ENCODE data around the gene MTCL3.

Gene MTCL3

DNA sequence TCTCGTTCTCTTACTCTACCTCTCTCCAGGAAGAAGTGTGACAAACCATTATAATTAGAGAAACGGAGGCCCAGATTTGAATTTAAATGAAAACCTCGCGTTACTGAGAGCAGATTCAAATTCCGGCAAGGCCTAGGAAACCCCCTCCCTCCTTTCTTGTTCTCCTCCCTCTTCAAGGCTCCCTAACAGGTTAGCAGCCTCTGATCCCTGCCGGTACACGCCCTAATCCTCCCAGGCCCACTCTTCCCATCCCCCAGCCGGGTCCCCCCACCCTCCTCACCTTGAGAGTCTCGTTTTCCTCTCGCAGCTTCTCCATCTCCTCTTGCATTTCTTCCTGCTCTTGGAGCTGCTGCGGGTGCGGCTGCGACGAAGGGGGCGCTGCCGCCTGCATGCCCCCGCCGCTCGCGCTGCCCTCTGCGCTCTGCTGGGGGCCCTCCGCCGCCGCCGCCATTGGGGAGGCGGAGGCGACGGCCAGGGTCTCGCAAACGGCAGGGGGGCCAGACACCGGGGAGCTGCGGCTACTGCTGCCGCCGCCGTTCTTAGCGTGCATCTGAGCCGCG lies 3.8 kb downstream of the MTCL3 start:
- WGBS: under 1% methylated on average over 38 of the region's 38 CpGs
- H3K36me3 ChIP-seq (ENCODE audit: insufficient read depth, low read length): peaks cover 34% of the 10 kb centered on the region
- H3K4me1 ChIP-seq (ENCODE audit: insufficient read depth, low read length): peaks cover 17% of the 10 kb centered on the region
- H3K27me3 ChIP-seq (ENCODE audit: insufficient read depth, low read length): peaks cover 42% of the 10 kb centered on the region
- peak overlapping the region; percentile 15; the same call in 1 of the 2 replicates for H3K9ac ChIP-seq (ENCODE audit: low read depth, low read length)
- H3K9me3 ChIP-seq (ENCODE audit: insufficient read depth, low read depth, low read length): no peaks in the 10 kb centered on the region
- peak overlapping the region; percentile 76 for H3K4me3 ChIP-seq (ENCODE audit: low read length)
- H3K27ac ChIP-seq (ENCODE audit: low read depth, low read length): peak overlapping the region; percentile 41; the same call in 1 of the 2 replicates

DNA sequence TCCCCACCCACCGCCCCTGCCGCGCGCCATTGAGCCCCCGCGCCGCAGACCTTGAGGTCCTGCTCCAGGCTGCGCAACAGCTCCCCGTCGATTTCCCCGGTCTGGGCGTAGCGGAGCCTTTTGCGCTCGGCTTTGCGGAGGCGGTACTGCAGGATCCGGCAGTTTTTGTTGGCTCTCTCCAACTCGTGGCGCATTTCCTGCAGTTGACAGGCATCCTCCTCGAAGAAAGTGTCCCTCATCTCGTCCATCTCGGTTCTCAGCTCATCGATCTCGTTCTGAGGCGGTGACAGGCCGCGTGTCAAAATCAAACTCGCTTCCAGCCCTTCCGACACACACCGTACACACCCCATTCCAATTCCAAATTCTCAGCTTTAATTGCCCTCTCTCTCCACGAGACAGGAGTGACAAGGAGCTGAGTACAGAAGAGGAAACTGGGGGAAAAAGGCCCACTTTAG lies 4.3 kb downstream of the MTCL3 start:
- H3K27me3 ChIP-seq (ENCODE audit: insufficient read depth, low read length): peaks cover 42% of the 10 kb centered on the region
- WGBS: under 1% methylated on average over 32 of the region's 32 CpGs
- peaks cover 39% of the 10 kb centered on the region for H3K36me3 ChIP-seq (ENCODE audit: insufficient read depth, low read length)
- no peaks in the 10 kb centered on the region for H3K9me3 ChIP-seq (ENCODE audit: insufficient read depth, low read depth, low read length)
- H3K9ac ChIP-seq (ENCODE audit: low read depth, low read length): no peak overlapping the region
- H3K4me1 ChIP-seq (ENCODE audit: insufficient read depth, low read length): peaks cover 15% of the 10 kb centered on the region
- H3K27ac ChIP-seq (ENCODE audit: low read depth, low read length): no peak overlapping the region
- peak overlapping the region; percentile 76 for H3K4me3 ChIP-seq (ENCODE audit: low read length)

DNA sequence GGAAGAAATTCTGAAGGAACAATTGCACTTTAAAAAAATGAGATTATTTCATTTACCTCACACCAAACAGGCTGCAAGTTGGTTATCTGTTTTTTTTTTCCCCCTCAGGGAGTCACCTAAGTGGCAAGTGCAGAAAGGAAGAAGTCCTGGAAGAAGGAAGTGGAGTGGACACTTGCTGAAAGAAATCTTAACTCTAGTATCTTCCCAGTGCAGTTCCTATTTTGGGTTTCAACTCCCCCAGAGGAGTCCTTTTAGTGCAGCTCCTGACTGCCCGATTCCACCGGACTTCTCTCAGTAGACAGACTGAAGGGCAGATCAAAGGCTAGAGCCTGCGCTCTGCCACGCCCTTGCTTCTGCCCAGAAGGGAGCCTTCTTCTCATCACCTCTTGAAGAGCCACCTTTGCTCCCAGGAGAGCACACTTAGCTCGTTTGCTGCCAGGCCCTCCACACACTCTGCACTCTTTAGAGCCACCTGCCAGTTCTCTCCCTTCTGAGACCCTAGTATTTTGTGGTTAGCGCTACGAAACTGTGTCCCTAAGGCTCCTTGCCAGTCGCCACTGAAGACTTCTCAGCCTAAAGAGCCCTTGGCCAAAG lies 4.9 kb downstream of the MTCL3 start:
- 17% methylated on average over 8 of the region's 8 CpGs for WGBS
- Histone ChIP-seq H3K9ac (ENCODE audit: low read depth, low read length) (no peak overlapping the region), H3K27ac (ENCODE audit: low read depth, low read length) (no peak overlapping the region), H3K36me3 (ENCODE audit: insufficient read depth, low read length) (peaks cover 44% of the 10 kb centered on the region), H3K4me1 (ENCODE audit: insufficient read depth, low read length) (peaks cover 13% of the 10 kb centered on the region), H3K4me3 (ENCODE audit: low read length) (peak overlapping the region; percentile 76), H3K9me3 (ENCODE audit: insufficient read depth, low read depth, low read length) (no peaks in the 10 kb centered on the region), H3K27me3 (ENCODE audit: insufficient read depth, low read length) (peaks cover 42% of the 10 kb centered on the region)

DNA sequence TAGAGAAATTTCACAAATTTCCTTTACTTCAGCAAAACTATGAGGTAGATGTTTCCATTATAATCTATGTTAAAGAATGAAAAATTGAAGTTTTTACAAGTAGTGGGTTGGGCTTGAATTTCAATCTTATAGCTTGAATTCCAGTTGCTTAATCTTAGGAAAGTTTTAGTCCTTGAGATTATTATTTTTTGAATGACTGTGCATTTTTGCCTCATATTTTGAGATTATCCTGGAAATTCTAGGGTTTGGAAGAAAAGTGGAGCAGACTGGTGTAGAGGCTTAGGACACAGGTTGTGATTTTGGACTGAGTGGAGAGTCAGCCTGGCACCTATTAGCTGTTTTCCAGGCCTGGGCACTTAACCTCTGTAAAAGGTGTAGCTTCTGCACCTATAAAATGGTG lies 5.7 kb downstream of the MTCL3 start:
- H3K4me3 ChIP-seq (ENCODE audit: low read length): no peak overlapping the region
- H3K4me1 ChIP-seq (ENCODE audit: insufficient read depth, low read length): peaks cover 13% of the 10 kb centered on the region
- H3K27ac ChIP-seq (ENCODE audit: low read depth, low read length): no peak overlapping the region
- H3K9me3 ChIP-seq (ENCODE audit: insufficient read depth, low read depth, low read length): no peaks in the 10 kb centered on the region
- peaks cover 42% of the 10 kb centered on the region for H3K27me3 ChIP-seq (ENCODE audit: insufficient read depth, low read length)
- no peak overlapping the region for H3K9ac ChIP-seq (ENCODE audit: low read depth, low read length)
- peaks cover 52% of the 10 kb centered on the region for H3K36me3 ChIP-seq (ENCODE audit: insufficient read depth, low read length)

DNA sequence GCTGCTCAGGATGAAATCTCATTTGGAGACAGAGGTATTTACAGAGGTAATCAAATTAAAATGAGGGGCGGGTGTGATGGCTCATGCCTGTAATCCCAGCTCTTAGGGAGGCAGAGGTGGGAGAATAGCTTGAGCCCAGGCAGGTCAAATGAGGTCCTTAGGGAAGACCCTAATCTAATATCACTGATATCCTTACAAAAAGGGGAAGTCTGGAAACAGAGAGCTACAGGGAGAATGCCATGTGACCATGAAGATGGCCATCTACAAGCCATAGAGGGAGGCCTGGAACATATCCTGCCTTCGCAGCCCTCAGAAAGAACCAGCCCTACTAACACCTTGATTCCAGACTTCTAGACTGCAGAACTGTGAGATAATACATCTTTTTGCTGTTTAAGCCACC lies 8.3 kb downstream of the MTCL3 start:
- no peak overlapping the region for H3K27ac ChIP-seq (ENCODE audit: low read depth, low read length)
- H3K27me3 ChIP-seq (ENCODE audit: insufficient read depth, low read length): peaks cover 27% of the 10 kb centered on the region
- H3K9ac ChIP-seq (ENCODE audit: low read depth, low read length): no peak overlapping the region
- WGBS: 89% methylated on average over 2 of the region's 2 CpGs
- no peak overlapping the region for H3K4me3 ChIP-seq (ENCODE audit: low read length)
- H3K36me3 ChIP-seq (ENCODE audit: insufficient read depth, low read length): peaks cover 52% of the 10 kb centered on the region
- no peaks in the 10 kb centered on the region for H3K9me3 ChIP-seq (ENCODE audit: insufficient read depth, low read depth, low read length)
- peaks cover 6% of the 10 kb centered on the region for H3K4me1 ChIP-seq (ENCODE audit: insufficient read depth, low read length)

DNA sequence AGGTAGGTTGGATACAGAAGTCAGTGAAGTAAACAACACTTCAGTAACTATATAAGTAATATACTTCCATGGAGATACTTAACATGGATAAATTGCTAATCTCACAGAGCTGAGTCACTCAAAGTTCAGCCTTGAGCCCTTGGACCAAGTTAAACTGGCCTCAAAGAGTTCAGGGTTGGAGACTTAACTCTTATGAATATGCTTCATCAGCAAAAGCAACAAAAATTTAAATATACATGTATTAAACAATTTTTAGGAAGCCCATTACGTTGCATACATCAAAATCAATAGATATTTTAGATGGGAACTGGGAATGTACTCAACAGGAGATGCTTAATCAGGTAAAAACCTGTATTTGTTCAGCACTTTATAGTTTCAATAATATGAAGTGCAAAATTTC lies 12.2 kb downstream of the MTCL3 start:
- Histone ChIP-seq H3K9ac (ENCODE audit: low read depth, low read length) (no peak overlapping the region), H3K27me3 (ENCODE audit: insufficient read depth, low read length) (no peaks in the 10 kb centered on the region), H3K9me3 (ENCODE audit: insufficient read depth, low read depth, low read length) (no peaks in the 10 kb centered on the region), H3K4me1 (ENCODE audit: insufficient read depth, low read length) (no peaks in the 10 kb centered on the region), H3K27ac (ENCODE audit: low read depth, low read length) (no peak overlapping the region), H3K36me3 (ENCODE audit: insufficient read depth, low read length) (peaks cover 34% of the 10 kb centered on the region), H3K4me3 (ENCODE audit: low read length) (no peak overlapping the region)
- 88% methylated on average over 1 of the region's 1 CpG for WGBS

DNA sequence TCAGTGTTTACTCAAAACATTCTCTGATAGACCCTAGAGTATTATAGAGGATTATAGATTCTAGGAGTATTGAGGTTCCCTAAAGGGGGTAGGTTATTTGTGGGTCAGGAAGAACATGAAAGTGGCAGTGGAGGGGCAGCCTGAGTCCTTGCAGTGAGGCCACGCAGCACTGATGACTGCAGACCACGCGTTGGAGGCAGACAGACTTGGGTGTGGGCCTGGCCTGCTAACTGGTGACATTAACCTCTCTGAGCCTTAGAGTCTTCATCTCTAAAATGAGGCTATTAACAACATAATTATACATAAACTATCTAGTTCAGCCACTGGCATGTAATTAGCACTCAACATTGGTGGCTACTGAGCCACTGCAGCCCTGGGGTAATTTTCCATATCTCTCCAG lies 16.1 kb downstream of the MTCL3 start:
- 94% methylated on average over 3 of the region's 3 CpGs for WGBS
- Histone ChIP-seq H3K4me1 (ENCODE audit: insufficient read depth, low read length) (no peaks in the 10 kb centered on the region), H3K9ac (ENCODE audit: low read depth, low read length) (no peak overlapping the region), H3K27me3 (ENCODE audit: insufficient read depth, low read length) (no peaks in the 10 kb centered on the region), H3K27ac (ENCODE audit: low read depth, low read length) (no peak overlapping the region), H3K4me3 (ENCODE audit: low read length) (no peak overlapping the region), H3K9me3 (ENCODE audit: insufficient read depth, low read depth, low read length) (no peaks in the 10 kb centered on the region), H3K36me3 (ENCODE audit: insufficient read depth, low read length) (no peaks in the 10 kb centered on the region; the same call in 1 of the 2 replicates)

DNA sequence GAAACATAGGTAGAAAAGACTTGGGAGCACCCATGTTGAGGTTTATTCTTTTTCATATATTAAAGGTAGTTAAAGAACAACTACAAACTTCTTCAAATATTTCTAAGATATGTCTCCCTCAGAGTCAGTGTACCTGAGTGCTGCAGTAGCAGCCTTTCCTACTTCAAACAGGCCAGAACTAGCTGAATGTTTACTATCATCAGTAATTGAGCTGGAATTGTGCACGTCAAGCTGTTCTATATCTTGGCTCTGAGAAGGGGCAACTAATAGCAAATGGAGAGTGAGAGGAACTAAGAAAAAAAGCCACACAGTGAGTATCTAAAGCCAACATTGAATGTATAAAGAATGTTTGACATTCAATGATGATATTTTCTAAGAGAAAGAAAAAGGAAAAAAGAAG lies 21.7 kb downstream of the MTCL3 start:
- H3K9me3 ChIP-seq (ENCODE audit: insufficient read depth, low read depth, low read length): no peaks in the 10 kb centered on the region
- 86% methylated on average over 1 of the region's 1 CpG for WGBS

DNA sequence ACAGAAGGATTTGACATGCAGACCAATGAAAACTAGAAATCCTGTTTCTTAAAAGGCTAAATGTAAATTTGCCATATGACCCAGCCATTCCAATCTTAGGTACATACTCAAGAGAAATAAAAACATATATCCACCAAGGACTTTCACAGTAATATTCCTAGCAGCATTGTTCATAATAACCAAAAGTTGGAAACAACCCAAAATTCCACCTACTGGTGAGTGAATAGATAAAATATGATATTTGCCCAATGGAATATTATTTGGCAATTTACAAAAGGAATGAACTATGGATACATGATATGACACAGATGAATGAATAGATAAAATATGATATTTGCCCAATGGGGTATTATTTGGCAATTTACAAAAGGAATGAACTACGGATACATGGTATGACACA lies 22.7 kb downstream of the MTCL3 start:
- WGBS: 90% methylated on average over 1 of the region's 1 CpG
- Histone ChIP-seq H3K27me3 (ENCODE audit: insufficient read depth, low read length) (no peaks in the 10 kb centered on the region), H3K36me3 (ENCODE audit: insufficient read depth, low read length) (peaks cover 2% of the 10 kb centered on the region; the same call in 1 of the 2 replicates)

More for the DNA sequence above, 21.7 kb downstream of the MTCL3 start:
- no peaks in the 10 kb centered on the region for H3K27me3 ChIP-seq (ENCODE audit: insufficient read depth, low read length)
- no peak overlapping the region for H3K9ac ChIP-seq (ENCODE audit: low read depth, low read length)
- no peak overlapping the region for H3K27ac ChIP-seq (ENCODE audit: low read depth, low read length)
- H3K4me3 ChIP-seq (ENCODE audit: low read length): no peak overlapping the region
- H3K4me1 ChIP-seq (ENCODE audit: insufficient read depth, low read length): no peaks in the 10 kb centered on the region
- H3K36me3 ChIP-seq (ENCODE audit: insufficient read depth, low read length): no peaks in the 10 kb centered on the region; the same call in 1 of the 2 replicates

DNA sequence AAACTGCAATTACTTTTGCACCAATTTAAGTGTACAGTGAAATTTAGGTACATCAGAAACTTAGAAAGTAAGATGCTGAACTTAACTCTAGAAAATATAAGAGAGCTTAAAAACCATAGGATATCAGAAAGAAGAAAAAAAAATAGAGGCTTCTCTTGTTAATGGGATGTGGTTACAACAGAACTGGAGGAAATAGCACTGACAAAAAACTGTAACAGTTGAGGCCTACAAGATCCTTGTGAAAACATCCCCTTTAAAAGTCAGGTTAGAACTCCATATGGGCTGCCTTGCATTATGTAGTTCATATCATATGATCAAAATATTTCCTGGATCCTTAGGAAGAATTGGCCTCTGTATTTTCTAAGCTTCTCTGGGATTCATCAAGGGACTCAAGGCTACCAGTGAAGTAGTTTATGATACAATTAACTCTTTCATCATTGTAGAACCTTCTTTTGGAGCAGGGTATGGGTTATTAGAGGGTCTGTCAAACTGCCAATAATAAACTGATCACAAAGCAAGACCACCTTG lies 24.8 kb downstream of the MTCL3 start:
- no peaks in the 10 kb centered on the region for H3K27me3 ChIP-seq (ENCODE audit: insufficient read depth, low read length)
- no peaks in the 10 kb centered on the region for H3K4me1 ChIP-seq (ENCODE audit: insufficient read depth, low read length)
- H3K36me3 ChIP-seq (ENCODE audit: insufficient read depth, low read length): peaks cover 19% of the 10 kb centered on the region
- H3K4me3 ChIP-seq (ENCODE audit: low read length): no peak overlapping the region
- H3K9ac ChIP-seq (ENCODE audit: low read depth, low read length): no peak overlapping the region
- H3K27ac ChIP-seq (ENCODE audit: low read depth, low read length): no peak overlapping the region
- H3K9me3 ChIP-seq (ENCODE audit: insufficient read depth, low read depth, low read length): peaks cover 4% of the 10 kb centered on the region; the same call in 1 of the 2 replicates

More for the DNA sequence above, 22.7 kb downstream of the MTCL3 start:
- Histone ChIP-seq H3K9me3 (ENCODE audit: insufficient read depth, low read depth, low read length) (no peaks in the 10 kb centered on the region), H3K9ac (ENCODE audit: low read depth, low read length) (no peak overlapping the region), H3K27ac (ENCODE audit: low read depth, low read length) (no peak overlapping the region), H3K4me3 (ENCODE audit: low read length) (no peak overlapping the region), H3K4me1 (ENCODE audit: insufficient read depth, low read length) (no peaks in the 10 kb centered on the region)

DNA sequence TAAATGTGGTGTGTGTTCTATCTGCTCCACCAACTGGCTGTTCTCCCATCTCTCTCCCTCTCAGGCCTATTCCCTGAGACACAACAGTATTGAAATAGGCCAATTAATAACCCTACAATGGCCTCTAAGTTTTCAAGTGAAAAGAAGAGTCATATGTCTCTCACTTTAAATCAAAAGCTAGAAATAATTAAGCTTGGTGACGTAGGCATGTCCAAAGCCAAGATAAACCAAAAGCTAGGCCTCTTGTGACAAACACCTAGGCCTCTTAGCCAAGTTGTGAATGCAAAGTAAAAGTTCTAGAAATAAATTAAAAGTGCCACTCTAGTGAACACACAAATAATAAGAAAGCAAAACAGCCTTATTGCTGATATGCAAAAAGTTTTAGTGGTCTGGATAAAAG lies 29.9 kb downstream of the MTCL3 start:
- Histone ChIP-seq H3K36me3 (ENCODE audit: insufficient read depth, low read length) (peaks cover 19% of the 10 kb centered on the region), H3K27me3 (ENCODE audit: insufficient read depth, low read length) (no peaks in the 10 kb centered on the region), H3K9me3 (ENCODE audit: insufficient read depth, low read depth, low read length) (peaks cover 4% of the 10 kb centered on the region; the same call in 1 of the 2 replicates), H3K4me1 (ENCODE audit: insufficient read depth, low read length) (peaks cover 31% of the 10 kb centered on the region), H3K9ac (ENCODE audit: low read depth, low read length) (no peak overlapping the region), H3K27ac (ENCODE audit: low read depth, low read length) (no peak overlapping the region), H3K4me3 (ENCODE audit: low read length) (no peak overlapping the region)
- 100% methylated on average over 1 of the region's 1 CpG for WGBS

Data from HUES64 (cell line).